GM12864 (cell line): Measurements from ENCODE around the gene DNM1.
"Not testable (repeated sequence)": the region's sequence is repeated elsewhere in the genome, so short reads cannot be mapped to it uniquely, and the experiment has no call there.

Experiments
- DNase-seq: peaks from one replicate; pipeline ENCODE4 v3.0.0-alpha.2; 2011; ENCODE audit warnings: low read depth
- H3K4me3 ChIP-seq: 2 replicates; pipeline ENCODE4 v1.5.1; 2011; ENCODE audit warnings: mild to moderate bottlenecking, low read depth, low read length, control low read depth
- CTCF ChIP-seq: IDR thresholded peaks from 2 replicates; pipeline ENCODE4 v1.5.1; 2011; ENCODE audit warnings: low read depth, mild to moderate bottlenecking, moderate library complexity, low read length, control low read depth, inconsistent platforms; ENCODE audit errors: missing control alignments

Gene DNM1

GRCh38 chr9:128178806-128179431 is 24.3 kb upstream of the DNM1 start:
- DNase-seq: no peak
- no peak for TF ChIP-seq CTCF
- H3K4me3 ChIP-seq: no peak overlapping the region

DNA sequence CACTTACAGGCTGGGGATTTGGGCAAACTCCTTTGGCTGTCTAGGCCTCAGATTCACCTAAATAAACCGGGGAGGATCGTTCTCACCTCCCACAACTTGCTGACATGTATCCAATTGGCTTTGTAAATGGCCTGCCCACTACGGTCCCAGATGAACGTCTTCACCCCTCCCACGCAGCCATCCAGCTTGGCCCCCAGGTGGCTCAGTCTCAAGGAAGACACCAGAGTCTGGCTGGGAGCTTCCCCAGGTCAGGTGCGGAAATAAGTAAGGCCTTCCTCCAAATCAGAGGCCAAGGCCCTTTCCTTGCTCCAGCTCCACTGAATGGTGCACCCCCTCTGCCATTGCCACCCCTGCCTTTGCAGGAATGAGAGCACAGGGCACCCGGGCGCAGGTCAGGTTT is 23.2 kb upstream of the DNM1 start:
- no peak for DNase-seq
- no peak overlapping the region for H3K4me3 ChIP-seq
- TF ChIP-seq CTCF: no peak

DNA sequence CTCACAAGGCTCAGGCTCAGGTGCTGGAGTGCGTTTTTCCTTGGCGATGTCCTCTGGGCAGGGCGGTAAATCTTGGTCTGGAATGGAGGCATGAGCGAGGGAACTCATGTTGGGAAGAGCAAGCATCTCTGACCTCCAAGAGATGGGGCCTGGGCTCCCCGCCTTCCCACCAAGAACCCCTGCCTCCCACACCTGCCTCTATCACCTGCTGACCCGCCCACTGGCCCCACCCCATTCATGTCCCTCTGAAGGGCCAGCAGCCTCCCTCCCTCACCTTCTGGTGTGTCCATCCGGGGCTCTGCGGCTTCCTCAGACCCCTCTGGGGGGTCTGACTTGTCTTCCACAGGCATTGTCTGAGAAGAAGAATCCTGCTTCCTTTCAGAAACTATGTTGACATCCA is 22.7 kb upstream of the DNM1 start:
- no peak overlapping the region for H3K4me3 ChIP-seq
- no peak for TF ChIP-seq CTCF
- no peak for DNase-seq

DNA sequence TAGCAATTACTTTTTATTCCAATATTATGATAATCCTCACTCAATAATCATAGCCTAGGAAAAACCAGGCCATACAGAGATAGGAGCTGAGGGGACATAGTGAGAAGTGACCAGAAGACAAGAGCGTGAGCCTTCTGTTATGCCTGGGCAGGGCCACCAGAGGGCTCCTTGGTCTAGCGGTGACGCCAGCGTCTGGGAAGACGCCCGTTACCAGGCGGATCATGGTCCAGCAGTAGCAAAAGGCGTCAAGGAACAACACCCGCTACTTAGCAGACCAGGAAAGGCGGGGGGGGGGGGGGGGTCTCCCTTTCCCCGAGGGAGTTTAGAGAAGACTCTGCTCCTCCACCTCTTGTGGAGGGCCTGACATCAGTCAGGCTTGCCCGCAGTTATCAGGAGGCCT is 21.7 kb upstream of the DNM1 start:
- peak; percentile 12 for TF ChIP-seq CTCF
- not testable (repeated sequence) for H3K4me3 ChIP-seq, DNase-seq

DNA sequence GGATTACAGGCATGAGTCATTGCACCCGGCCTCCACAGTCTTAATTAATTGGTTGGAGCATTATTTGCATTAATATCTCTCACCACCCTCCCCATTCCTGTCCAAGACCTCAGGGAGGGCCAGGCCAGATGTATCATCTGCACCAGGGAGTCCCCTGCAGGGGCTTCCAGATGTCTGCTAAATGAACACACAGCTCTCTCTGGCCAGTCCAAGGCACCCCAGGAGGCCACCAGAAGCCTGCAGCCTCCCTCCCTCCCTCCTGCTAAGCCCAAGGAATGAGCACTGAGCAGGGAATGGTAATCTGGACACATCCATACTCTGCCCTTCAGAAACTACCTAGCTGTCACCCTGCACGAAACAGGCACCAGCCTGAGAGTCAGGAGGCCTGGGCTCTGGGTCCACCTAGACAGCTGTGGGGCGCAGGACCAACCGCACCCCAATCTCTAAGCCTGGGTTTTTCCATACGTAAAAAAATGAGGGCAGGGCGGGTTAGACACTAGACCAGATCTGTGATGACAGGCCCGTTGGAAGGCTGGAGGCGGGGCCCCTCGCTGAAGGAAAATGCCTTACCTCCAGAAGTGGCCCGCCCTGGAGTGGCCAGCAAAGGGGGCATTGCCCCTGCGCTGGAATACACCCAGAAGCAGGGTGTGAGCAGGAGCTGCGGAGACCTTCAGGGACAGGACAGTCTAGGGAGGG is 20.1 kb upstream of the DNM1 start:
- no peak overlapping the region for H3K4me3 ChIP-seq
- DNase-seq: no peak
- TF ChIP-seq CTCF: no peak

GRCh38 chr9:128185979-128186965 is 16.9 kb upstream of the DNM1 start:
- TF ChIP-seq CTCF: no peak
- no peak for DNase-seq
- no peak overlapping the region for H3K4me3 ChIP-seq
